ENCODE measurements around the gene CDK10.

CDK10 gene

GRCh38 chr16:89712274-89712781, 25.8 kb downstream of the CDK10 start:
- no peak for DNase-seq (ENCODE audit: low spot score)

DNA sequence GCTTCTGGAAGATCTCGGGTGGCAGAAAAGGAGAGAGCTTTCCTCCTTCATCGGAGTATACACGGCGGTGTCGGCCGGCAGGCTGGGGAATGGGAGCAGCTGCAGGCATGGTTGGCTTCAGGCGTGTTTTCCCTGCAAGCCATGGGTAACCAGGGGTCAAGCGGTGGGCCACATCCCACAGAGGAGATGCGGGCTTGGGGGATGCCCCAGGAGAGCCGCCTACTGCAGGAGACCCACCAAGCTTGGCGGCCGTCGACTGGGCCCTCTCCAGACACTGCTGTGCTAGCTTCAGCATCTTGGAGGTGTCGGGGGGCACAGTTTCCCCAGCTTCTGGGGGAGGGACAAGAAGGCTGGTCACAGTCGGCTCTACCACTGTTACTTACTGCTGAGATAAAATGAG, 30.0 kb downstream of the CDK10 start:
- no peak for DNase-seq (ENCODE audit: low spot score)

GRCh38 chr16:89716916-89717687, 30.6 kb downstream of the CDK10 start:
- no peak for DNase-seq (ENCODE audit: low spot score)

GRCh38 chr16:89717688-89718505, 31.4 kb downstream of the CDK10 start:
- DNase-seq (ENCODE audit: low spot score) = no peak

GRCh38 chr16:89720551-89720812, 34.0 kb downstream of the CDK10 start:
- no peak for DNase-seq (ENCODE audit: low spot score)

DNA sequence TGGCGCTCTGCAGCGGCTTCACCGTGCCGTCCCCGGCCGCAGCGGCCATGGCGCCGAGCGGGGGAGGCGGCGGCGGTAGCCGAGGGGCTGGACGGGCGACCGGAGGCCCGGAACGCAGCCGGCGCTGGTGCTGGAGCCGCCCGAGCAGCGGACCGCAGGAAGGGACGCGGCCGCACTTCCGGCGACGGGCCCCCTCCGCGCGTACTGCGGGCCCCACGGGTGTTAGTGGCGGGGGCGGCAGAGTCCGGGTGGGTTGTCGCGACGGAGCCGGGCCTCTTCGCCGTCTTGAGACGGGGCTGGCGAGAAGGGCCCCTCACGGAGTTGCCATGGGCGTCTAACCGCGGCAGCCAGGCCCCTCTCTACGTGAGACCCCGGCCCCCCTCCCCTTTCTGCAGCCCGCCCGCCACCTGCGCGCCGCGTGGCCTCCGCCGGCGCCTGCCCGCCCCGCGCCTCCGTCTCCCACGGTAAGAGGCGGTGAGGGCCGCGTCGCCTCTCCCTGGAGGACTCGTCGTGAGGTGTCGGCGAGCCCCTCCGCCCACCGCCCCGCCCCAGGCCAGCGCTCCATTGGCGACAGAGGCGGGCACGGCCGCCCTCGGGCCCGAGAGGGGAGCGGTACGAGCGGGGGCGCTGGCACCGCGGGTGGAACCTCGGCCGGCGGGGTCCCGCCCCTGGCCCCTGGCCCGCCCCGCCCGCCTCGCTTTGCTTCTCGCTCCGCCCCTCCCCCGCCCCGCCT, 34.5 kb downstream of the CDK10 start, which contains the start of the genes VPS9D1 and ZNF276:
Gene VPS9D1 (minus strand): TSS at position 86 of the 733 bp plus-strand sequence. CDS start 37 bp downstream, at position 49.
Gene ZNF276 (plus strand): TSS at position 725 of the 733 bp plus-strand sequence. CDS start 104 bp downstream, outside the sequence.
- peak; percentile 83 for DNase-seq (ENCODE audit: low spot score)

GRCh38 chr16:89721546-89722391, 35.3 kb downstream of the CDK10 start:
- DNase-seq (ENCODE audit: low spot score) = peak; percentile 94

DNA sequence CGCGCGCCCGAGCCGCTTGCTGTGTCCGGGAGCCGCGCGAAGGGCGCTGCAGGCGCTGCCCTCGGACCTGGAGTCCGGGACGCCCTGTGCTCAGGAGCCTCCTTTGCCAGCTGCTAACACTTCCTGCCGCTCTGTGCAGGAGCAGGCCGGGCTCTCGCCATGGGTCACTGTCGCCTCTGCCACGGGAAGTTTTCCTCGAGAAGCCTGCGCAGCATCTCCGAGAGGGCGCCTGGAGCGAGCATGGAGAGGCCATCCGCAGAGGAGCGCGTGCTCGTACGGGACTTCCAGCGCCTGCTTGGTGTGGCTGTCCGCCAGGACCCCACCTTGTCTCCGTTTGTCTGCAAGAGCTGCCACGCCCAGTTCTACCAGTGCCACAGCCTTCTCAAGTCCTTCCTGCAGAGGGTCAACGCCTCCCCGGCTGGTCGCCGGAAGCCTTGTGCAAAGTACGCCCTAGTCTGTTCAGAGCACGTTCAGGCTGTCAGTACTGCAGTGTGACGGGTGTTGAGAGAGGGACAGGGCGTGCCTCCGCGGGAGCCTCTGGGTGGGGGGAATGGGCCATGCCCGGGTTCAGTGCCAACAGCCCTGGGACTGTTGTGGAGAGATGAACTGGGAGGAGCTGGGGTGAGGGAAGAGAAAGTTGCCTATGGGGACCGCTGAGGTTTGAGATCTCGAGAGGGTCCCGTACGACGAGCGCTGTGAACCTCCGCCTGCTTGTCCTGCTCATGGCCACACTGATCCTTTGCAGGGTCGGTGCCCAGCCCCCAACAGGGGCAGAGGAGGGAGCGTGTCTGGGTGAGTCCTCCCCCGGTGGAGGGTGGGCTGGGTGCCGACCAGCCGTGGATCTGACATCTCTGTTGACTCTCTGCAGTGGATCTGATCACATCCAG, 36.1 kb downstream of the CDK10 start:
- DNase-seq (ENCODE audit: low spot score) = peak; percentile 88

GRCh38 chr16:89723279-89724250, 37.1 kb downstream of the CDK10 start:
- peak; percentile 90 for DNase-seq (ENCODE audit: low spot score)

- no peak for DNase-seq (ENCODE audit: low spot score)
These were observed 41.1 kb downstream of the CDK10 start for GRCh38 chr16:89727406-89728120.

DNA sequence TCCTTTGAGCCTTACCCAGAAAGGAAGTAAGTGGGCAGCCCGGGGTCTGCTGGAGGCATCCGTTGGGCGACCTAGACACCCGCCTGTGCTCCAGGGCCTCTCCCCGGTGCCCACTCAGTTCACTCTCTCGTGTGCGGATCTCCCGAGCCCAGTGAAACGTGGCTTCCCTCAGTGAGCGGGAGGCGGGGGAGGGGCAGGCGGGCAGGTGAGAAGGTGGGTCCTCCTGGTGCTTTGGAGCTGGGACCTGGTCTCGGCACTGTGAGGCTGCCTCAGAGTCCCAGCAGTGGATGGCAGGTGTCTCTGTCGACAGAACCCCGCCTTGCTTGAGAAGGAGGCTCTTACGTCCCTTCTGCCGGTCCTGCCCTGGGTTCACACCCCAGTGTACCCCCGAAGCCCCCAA, 42.8 kb downstream of the CDK10 start:
- DNase-seq (ENCODE audit: low spot score) = no peak

GRCh38 chr16:89729863-89730593, 43.5 kb downstream of the CDK10 start:
- DNase-seq (ENCODE audit: low spot score) = no peak

DNA sequence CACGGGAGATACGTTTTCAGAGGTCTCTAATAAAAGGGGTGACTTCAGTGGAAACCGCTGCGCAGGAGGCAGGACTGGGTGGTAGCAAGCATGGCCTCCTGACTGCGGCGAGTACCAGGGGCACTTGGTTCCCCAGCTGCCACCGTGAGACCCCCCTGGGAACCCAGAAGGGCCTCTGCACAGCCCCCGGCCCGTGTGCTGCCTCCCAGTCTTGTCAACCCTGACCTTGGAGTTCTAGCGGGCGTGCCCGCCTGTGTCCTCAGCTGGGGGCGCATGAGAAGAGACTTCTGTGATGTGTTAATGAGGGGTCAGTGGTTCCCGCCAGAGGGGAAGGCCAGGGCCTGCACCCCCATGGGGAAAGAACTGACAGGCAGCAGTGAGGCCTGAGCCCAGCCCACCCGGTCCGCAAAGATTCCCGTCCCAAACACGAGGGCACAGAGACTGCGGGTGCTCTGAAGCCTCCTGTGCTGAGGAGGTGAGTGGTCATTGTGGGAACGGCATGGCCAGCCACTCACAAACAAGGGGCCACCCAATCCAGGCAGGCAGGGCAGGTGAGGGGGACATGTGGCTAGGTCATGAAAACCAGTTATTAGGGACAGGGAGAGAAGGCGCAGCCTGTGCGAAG, 44.2 kb downstream of the CDK10 start:
- no peak for DNase-seq (ENCODE audit: low spot score)

DNA sequence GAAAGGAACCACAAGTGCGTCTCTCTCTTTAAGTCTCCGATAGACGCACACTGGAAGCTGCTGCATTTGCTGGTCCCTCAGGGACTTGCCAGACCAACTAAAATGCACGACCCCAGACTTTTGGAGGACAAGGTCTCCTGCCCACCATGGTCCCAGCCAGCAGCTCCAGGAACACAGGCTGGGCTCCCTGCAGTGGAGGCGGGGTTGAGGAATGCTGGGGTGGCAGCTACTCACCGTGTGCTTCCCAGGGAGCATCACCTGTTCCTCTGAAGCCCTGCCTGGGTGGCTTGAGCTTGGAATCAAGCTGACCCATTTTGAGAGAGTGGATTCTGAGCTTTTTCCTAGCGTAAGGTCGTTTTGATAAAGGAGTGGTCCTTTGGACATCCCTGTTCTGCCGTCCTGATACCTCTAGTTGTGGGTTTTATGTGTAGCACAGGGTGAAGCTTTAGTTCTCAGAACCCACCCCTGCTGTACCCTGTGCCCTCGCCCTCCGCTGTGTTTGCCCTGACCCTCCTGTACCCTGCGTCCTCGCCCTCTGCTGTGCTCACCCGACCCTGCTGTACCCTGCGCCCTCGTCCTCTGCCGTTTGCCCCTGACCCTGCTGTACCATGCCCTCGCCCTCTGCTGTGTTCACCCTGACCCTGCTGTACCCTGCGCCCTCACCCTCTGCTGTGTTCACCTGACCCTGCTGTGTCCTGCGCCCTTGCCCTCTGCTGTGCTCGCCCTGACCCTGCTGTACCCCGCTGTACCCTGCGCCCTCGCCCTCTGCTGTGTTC, 45.8 kb downstream of the CDK10 start:
- DNase-seq (ENCODE audit: low spot score) = no peak

DNA sequence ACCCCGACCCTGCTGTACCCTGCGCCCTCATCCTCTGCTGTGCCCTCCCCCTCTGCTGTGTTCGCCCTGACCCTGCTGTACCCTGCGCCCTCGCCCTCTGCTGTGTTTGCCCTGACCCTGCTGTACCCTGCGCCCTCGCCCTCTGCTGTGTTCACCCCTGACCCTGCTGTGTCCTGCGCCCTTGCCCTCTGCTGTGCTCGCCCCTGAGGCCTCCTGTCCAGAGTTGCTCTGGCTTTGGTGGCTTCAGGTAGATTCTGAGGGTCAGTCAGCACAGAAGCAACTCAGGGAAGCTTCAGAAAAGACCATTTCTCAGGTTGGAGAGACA, 46.4 kb downstream of the CDK10 start:
- no peak for DNase-seq (ENCODE audit: low spot score)

- DNase-seq (ENCODE audit: low spot score) = no peak
These were observed 46.8 kb downstream of the CDK10 start for GRCh38 chr16:89733322-89733721.

DNA sequence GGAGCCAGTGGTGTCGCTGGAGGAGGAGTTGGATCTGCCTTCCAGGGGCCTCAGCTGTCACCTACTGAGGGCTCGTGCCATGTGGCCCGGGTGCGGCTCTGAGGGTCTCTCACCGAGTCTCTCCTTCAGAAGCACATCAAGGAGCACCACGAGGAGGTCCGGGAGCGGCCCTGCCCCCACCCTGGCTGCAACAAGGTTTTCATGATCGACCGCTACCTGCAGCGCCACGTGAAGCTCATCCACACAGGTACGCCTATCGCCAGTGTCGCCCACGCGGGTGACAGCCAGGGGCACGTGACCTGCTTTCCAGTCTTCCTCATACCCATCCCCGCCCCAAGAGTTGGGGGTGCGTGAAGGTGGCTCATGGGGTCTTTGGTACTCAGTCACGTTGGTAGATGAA, 47.3 kb downstream of the CDK10 start:
- DNase-seq (ENCODE audit: low spot score) = no peak
